Osteoblast (primary cell): ENCODE measurements around the gene RGR. TPM values are rescaled to one million over a fixed set of nuclear protein-coding genes. Genes with fewer than 3 reads are reported as not detected.

ENCODE experiments used
- DNase-seq: peaks from one replicate; pipeline ENCODE4 v3.0.0; 2011; ENCODE audit warnings: low spot score, mixed read lengths; ENCODE audit not compliant: insufficient read length; ENCODE audit errors: missing footprints
- H2AFZ ChIP-seq: 2 replicates; pipeline ENCODE4 v1.6.0; 2011; ENCODE audit warnings: mild to moderate bottlenecking, low read length
- H3K27ac ChIP-seq: 2 replicates; pipeline ENCODE4 v1.5.1; 2011; ENCODE audit warnings: mild to moderate bottlenecking, low read depth, low read length, moderate library complexity
- H3K27me3 ChIP-seq: 2 replicates; pipeline ENCODE4 v1.6.0; 2012; ENCODE audit warnings: mild to moderate bottlenecking, control low read depth, inconsistent platforms, low read length, moderate library complexity; ENCODE audit not compliant: insufficient read depth
- H3K36me3 ChIP-seq: 2 replicates; pipeline ENCODE4 v1.5.1; 2011; ENCODE audit warnings: mild to moderate bottlenecking, low read length, control low read depth, moderate library complexity; ENCODE audit not compliant: insufficient read depth
- H3K4me1 ChIP-seq: 2 replicates; pipeline ENCODE4 v1.5.1; 2011; ENCODE audit warnings: mild to moderate bottlenecking, low read length, control low read depth, moderate library complexity; ENCODE audit not compliant: insufficient read depth
- H3K4me2 ChIP-seq: 2 replicates; pipeline ENCODE4 v1.6.0; 2011; ENCODE audit warnings: mild to moderate bottlenecking, low read length; ENCODE audit not compliant: insufficient read depth
- H3K4me3 ChIP-seq: fragments of 200-600 bp; sonication (generic); 3 replicates; pipeline ENCODE4 v1.5.1; 2012; ENCODE audit warnings: mild to moderate bottlenecking, low read length, inconsistent platforms; ENCODE audit not compliant: insufficient read depth
- H3K79me2 ChIP-seq: 2 replicates; pipeline ENCODE4 v1.6.0; 2012; ENCODE audit warnings: mild to moderate bottlenecking, low read length, control low read depth, inconsistent platforms; ENCODE audit not compliant: insufficient read depth
- H3K9me3 ChIP-seq: 2 replicates; pipeline ENCODE4 v1.5.1; 2011; ENCODE audit warnings: low read depth, low read length, control low read depth
- H4K20me1 ChIP-seq: 2 replicates; pipeline ENCODE4 v1.6.0; 2012; ENCODE audit warnings: mild to moderate bottlenecking, low read length, control low read depth; ENCODE audit not compliant: insufficient read depth
- total RNA-seq: library from RNA; depleted of rRNA; stranded (reverse); fragments of >200 nt; gene quantifications from 2 replicates; pipeline ENCODE4 v1.2.3, GENCODE V29; 2012
- TF ChIP-seq, protein P1 (sequence below): IDR thresholded peaks from 2 replicates; pipeline ENCODE4 v1.5.1; 2011; ENCODE audit warnings: mild to moderate bottlenecking, low read depth, low read length, moderate library complexity; ENCODE audit errors: extremely low read depth

The RGR gene
- total RNA-seq, 1 donor, result not detected

DNA sequence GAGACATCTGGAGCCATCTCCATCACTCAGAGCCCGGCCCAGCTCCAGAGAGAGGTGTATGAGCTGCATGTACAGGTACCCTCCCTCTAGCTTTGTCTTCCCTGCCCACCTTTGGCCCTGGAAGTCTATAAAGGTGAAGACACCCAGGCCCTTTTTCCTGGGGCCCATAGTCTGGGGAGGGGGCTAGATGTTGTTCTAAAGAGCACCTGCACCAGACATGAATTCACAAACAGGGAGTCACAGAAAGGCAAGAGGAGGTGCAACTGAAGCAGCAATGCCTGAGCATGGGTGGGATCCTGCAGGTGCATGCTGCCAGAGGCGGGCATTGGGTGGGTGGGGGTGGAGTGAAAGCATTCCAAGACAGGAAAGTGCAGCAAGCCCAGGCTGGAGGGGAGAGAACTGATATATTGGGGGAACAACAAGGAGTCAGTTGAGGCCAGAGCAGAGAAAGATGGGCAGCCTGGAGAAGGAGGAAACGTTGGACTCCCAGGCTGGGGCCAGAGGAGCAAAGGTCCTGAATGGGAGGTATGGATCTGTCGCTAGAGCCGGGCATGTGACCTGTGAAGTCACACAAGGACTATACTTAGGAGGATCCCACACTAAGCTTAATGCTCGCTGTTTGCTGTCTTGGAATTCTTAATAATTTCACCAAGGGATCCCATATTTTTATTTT is 38.9 kb upstream of the RGR start:
- no peak for DNase-seq
- Histone ChIP-seq H4K20me1 (no peaks in the 10 kb centered on the region), H3K4me3 (no peak overlapping the region), H3K27ac (no peak overlapping the region), H3K4me2 (no peak overlapping the region), H3K79me2 (no peaks in the 10 kb centered on the region), H3K9me3 (no peaks in the 10 kb centered on the region), H2AFZ (no peak overlapping the region), H3K27me3 (no peaks in the 10 kb centered on the region), H3K36me3 (no peaks in the 10 kb centered on the region), H3K4me1 (no peaks in the 10 kb centered on the region)
- TF ChIP-seq, protein P1, sequence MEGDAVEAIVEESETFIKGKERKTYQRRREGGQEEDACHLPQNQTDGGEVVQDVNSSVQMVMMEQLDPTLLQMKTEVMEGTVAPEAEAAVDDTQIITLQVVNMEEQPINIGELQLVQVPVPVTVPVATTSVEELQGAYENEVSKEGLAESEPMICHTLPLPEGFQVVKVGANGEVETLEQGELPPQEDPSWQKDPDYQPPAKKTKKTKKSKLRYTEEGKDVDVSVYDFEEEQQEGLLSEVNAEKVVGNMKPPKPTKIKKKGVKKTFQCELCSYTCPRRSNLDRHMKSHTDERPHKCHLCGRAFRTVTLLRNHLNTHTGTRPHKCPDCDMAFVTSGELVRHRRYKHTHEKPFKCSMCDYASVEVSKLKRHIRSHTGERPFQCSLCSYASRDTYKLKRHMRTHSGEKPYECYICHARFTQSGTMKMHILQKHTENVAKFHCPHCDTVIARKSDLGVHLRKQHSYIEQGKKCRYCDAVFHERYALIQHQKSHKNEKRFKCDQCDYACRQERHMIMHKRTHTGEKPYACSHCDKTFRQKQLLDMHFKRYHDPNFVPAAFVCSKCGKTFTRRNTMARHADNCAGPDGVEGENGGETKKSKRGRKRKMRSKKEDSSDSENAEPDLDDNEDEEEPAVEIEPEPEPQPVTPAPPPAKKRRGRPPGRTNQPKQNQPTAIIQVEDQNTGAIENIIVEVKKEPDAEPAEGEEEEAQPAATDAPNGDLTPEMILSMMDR, result no peak

DNA sequence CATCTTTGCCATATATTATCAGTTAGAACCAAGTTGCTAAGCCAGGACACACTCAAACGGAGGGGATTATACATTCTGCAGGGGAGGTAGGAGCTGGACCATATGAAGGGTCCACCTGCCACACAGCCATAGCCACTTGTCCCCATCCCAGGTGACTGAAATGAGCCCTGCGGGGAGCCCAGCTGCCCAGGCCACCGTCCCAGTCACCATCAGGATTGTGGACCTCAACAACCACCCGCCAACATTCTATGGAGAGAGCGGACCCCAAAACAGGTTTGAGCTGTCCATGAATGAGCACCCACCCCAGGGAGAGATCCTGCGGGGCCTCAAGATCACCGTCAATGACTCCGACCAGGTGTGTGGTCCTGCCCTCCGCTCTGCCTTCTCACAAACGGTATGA is 36.8 kb upstream of the RGR start:
- H3K36me3 ChIP-seq, result no peaks in the 10 kb centered on the region
- DNase-seq, result no peak
- H3K4me1 ChIP-seq, result no peaks in the 10 kb centered on the region
- no peaks in the 10 kb centered on the region for H4K20me1 ChIP-seq
- H3K9me3 ChIP-seq, result no peaks in the 10 kb centered on the region
- TF ChIP-seq, protein P1, result no peak
- H2AFZ ChIP-seq, result no peak overlapping the region
- no peak overlapping the region for H3K27ac ChIP-seq
- H3K27me3 ChIP-seq, result no peaks in the 10 kb centered on the region
- no peak overlapping the region for H3K4me3 ChIP-seq
- H3K4me2 ChIP-seq, result no peak overlapping the region
- no peaks in the 10 kb centered on the region for H3K79me2 ChIP-seq

- H3K4me3 ChIP-seq, result no peak overlapping the region
- H3K27ac ChIP-seq, result no peak overlapping the region
- H4K20me1 ChIP-seq, result no peaks in the 10 kb centered on the region
- H3K36me3 ChIP-seq, result no peaks in the 10 kb centered on the region
- no peak for DNase-seq
- TF ChIP-seq, protein P1, result no peak
- H3K27me3 ChIP-seq, result no peaks in the 10 kb centered on the region
- no peaks in the 10 kb centered on the region for H3K4me1 ChIP-seq
- no peaks in the 10 kb centered on the region for H3K9me3 ChIP-seq
- H3K79me2 ChIP-seq, result no peaks in the 10 kb centered on the region
- no peak overlapping the region for H3K4me2 ChIP-seq
- H2AFZ ChIP-seq, result no peak overlapping the region
Measured at GRCh38 chr10:84211566-84211965, 33.3 kb upstream of the RGR start.

GRCh38 chr10:84212014-84212413 is 32.8 kb upstream of the RGR start:
- Histone ChIP-seq H3K27me3 (no peaks in the 10 kb centered on the region), H3K9me3 (no peaks in the 10 kb centered on the region), H3K36me3 (no peaks in the 10 kb centered on the region), H3K27ac (no peak overlapping the region), H4K20me1 (no peaks in the 10 kb centered on the region), H3K4me2 (no peak overlapping the region), H2AFZ (no peak overlapping the region), H3K4me3 (no peak overlapping the region), H3K79me2 (no peaks in the 10 kb centered on the region), H3K4me1 (no peaks in the 10 kb centered on the region)
- TF ChIP-seq, protein P1, result no peak
- DNase-seq, result no peak
